ENCODE data around the gene DLL4. TPM values are rescaled to one million over a fixed set of nuclear protein-coding genes. Genes with fewer than 3 reads are reported as not detected.
A peak's percentile ranks its signal among the peaks of the same experiment; 100 is the strongest.

DLL4 gene
- total and polyA plus RNA-seq, 10 of the 15 experiments (the other 5 are each of a cell fraction or from before 2014, with no cell fraction given) = 0.04 to 0.16 (median 0.09) TPM; not detected in 6

DNA sequence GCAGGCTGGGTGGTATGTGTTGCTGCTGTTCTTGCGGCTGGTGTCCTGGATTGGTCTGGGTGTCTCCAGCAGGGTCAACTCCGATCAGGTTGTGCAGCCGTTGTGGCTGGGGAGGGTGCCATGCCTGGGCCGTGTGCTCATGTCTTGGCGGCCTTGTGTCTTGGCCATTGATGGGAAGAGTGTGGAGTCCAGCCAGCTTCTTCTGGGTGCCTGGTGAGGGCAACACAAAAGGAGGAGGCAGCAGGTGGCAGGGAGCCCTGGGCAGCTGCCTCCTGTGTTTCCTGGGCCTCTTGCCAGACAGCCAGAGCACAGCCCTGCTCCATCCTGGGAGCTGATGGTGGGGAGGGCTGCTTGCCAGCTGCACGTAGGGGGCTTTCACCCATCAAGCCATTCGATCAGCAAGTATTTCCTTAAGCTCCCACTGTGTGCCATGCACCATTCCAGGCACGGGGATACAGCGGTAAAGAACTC is 28.5 kb downstream of the DLL4 start:
- Histone ChIP-seq H3K4me3 (no peak overlapping the region), H3K9me3 (replicated peaks; ENCODE audit: control insufficient read depth, insufficient read depth, low read length) (no peaks in the 10 kb centered on the region), H3K9ac (ENCODE audit: control insufficient read depth, insufficient read depth, low read length) (no peak overlapping the region), H2AFZ (ENCODE audit: control insufficient read depth, low read depth, low read length) (no peak overlapping the region), H3K79me2 (ENCODE audit: control insufficient read depth, insufficient read depth, low read length) (no peaks in the 10 kb centered on the region), H3K4me1 (ENCODE audit: control insufficient read depth, insufficient read depth, low read length) (peaks cover 2% of the 10 kb centered on the region), H3K27me3 (replicated peaks in 1 of 2; ENCODE audit: control insufficient read depth in 2 of 2, insufficient read depth in 2 of 2, low read length in 1 of 2) (no peaks in the 10 kb centered on the region), H3K27ac (ENCODE audit: control insufficient read depth, insufficient read depth) (no peak overlapping the region), H3K36me3 (ENCODE audit: control insufficient read depth in 2 of 2, insufficient read depth in 2 of 2, low read length in 1 of 2) (no peaks in the 10 kb centered on the region), H4K20me1 (ENCODE audit: control insufficient read depth, insufficient read depth) (no peaks in the 10 kb centered on the region), H3K4me2 (ENCODE audit: control insufficient read depth, insufficient read depth) (no peak overlapping the region)
- FAIRE-seq (no peak), ATAC-seq (no peak), DNase-seq (ENCODE audit: low read depth, low spot score) (no peak)
- ChIA-PET CTCF (no interaction called here), POLR2A (no interaction called here), SMC1A (ENCODE audit: uncharacterized antibody, unreplicated experiment) (interaction anchor here (0.6 kb wide), 1 partner anchor 231 kb away, joined by 3 read pairs; no protein-coding TSS in a partner anchor), RAD21 (ENCODE audit: unreplicated experiment) (no interaction called here)
- TF ChIP-seq PML (IDR thresholded peaks at IDR 0.05; ENCODE audit: low read length) = no peak
- TF ChIP-seq CBX3 (IDR thresholded peaks at IDR 0.05; ENCODE audit: borderline replicate concordance, low read depth) = no peak
- TF ChIP-seq POLR2A (IDR thresholded peaks at IDR 0.05; ENCODE audit: low read depth, low read length) = peak; percentile 62
- WGBS (ENCODE audit: insufficient coverage, insufficient replicate concordance, low lambda C conversion rate, missing lambda C conversion rate) = 76% methylated on average over 9 of the region's 9 CpGs
- no TSS peak for BruUV-seq (replicated peaks)
- intact Hi-C loops (cut with micrococcal nuclease; ENCODE audit: unreplicated experiment) = no loop called here
- in situ Hi-C loops (cut with MboI) = no loop called here

DNA sequence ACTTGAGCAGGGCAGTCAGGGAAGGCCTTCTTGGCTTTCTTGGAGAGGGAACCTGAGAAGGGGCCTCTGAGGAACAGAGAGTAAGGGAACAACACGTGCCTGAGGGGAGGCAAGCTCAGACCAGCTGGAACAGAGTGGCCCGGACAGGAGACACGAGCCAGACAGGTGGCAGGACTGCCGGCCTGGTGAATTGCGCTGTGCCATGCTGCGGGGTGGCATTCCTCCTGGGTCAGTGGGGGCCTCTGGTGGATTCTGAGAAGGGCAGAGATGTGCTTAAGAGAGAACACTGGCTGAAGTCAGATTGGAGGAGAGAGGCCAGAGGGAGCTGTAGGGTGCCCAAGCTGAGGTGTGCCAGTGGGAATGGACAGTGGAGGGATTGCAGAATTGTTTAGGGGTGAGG is 29.0 kb downstream of the DLL4 start:
- H3K4me2 ChIP-seq (ENCODE audit: control insufficient read depth, insufficient read depth) = no peak overlapping the region
- H3K9me3 ChIP-seq (replicated peaks; ENCODE audit: control insufficient read depth, insufficient read depth, low read length) = no peaks in the 10 kb centered on the region
- no peak for FAIRE-seq
- no peak overlapping the region for H3K4me3 ChIP-seq
- SMC1A ChIA-PET (ENCODE audit: uncharacterized antibody, unreplicated experiment) = interaction anchor here (0.6 kb wide), 1 partner anchor 231 kb away, joined by 3 read pairs; no protein-coding TSS in a partner anchor
- intact Hi-C loops (cut with micrococcal nuclease; ENCODE audit: unreplicated experiment) (no loop called here), in situ Hi-C loops (cut with MboI) (no loop called here)
- no peak for DNase-seq (ENCODE audit: low read depth, low spot score)
- no TSS peak for BruUV-seq (replicated peaks)
- no peak overlapping the region for H2AFZ ChIP-seq (ENCODE audit: control insufficient read depth, low read depth, low read length)
- RAD21 ChIA-PET (ENCODE audit: unreplicated experiment) = no interaction called here
- no peaks in the 10 kb centered on the region for H3K4me1 ChIP-seq (ENCODE audit: control insufficient read depth, insufficient read depth, low read length)
- no peaks in the 10 kb centered on the region for H3K36me3 ChIP-seq (ENCODE audit: control insufficient read depth in 2 of 2, insufficient read depth in 2 of 2, low read length in 1 of 2)
- POLR2A ChIA-PET = interaction anchor here (0.6 kb wide), 1 partner anchor 140 kb away, joined by 4 read pairs; no protein-coding TSS in a partner anchor
- H3K27me3 ChIP-seq (replicated peaks in 1 of 2; ENCODE audit: control insufficient read depth in 2 of 2, insufficient read depth in 2 of 2, low read length in 1 of 2) = no peaks in the 10 kb centered on the region
- TF ChIP-seq IKZF1 (conservative IDR thresholded peaks at IDR 0.05) (no peak), MYC (IDR thresholded peaks at IDR 0.05; ENCODE audit: insufficient read depth, insufficient read length, insufficient replicate concordance, low read length, severe bottlenecking) (no peak)
- H3K9ac ChIP-seq (ENCODE audit: control insufficient read depth, insufficient read depth, low read length) = no peak overlapping the region
- no peaks in the 10 kb centered on the region for H4K20me1 ChIP-seq (ENCODE audit: control insufficient read depth, insufficient read depth)
- no peak for ATAC-seq
- no peak overlapping the region for H3K27ac ChIP-seq (ENCODE audit: control insufficient read depth, insufficient read depth)
- CTCF ChIA-PET = no interaction called here
- WGBS (ENCODE audit: insufficient coverage, insufficient replicate concordance, low lambda C conversion rate, missing lambda C conversion rate) = 45% methylated on average over 6 of the region's 6 CpGs
- no peaks in the 10 kb centered on the region for H3K79me2 ChIP-seq (ENCODE audit: control insufficient read depth, insufficient read depth, low read length)

Data from GM12878 (cell line).